Measurements from ENCODE around the gene LRRC2.

Gene LRRC2

GRCh38 chr3:46512191-46512749 lies 53.8 kb downstream of the LRRC2 start:
- Histone ChIP-seq H2AK5ac (ENCODE audit: low read length) (no peak overlapping the region), H2BK120ac (ENCODE audit: low read depth, low read length) (no peak overlapping the region), H3K4me2 (ENCODE audit: low read length) (no peak overlapping the region), H3K4me1 (ENCODE audit: control insufficient read depth, low read depth, low read length) (peaks cover 3% of the 10 kb centered on the region), H2BK15ac (replicated peaks; ENCODE audit: low read depth) (no peak overlapping the region), H3K23ac (ENCODE audit: low read length) (no peak overlapping the region), H3K9ac (ENCODE audit: low read length) (no peak overlapping the region), H3K79me2 (ENCODE audit: control insufficient read depth, insufficient read depth, low read length) (no peaks in the 10 kb centered on the region), H3K56ac (ENCODE audit: low read length) (no peak overlapping the region), H3K27me3 (ENCODE audit: insufficient read depth, low read length, poor library complexity) (no peaks in the 10 kb centered on the region), H3K4ac (ENCODE audit: low read depth, low read length) (no peak overlapping the region), H3K27ac (ENCODE audit: low read depth, low read length) (no peak overlapping the region), H3K79me1 (ENCODE audit: low read length) (no peaks in the 10 kb centered on the region), H3K36me3 (ENCODE audit: control insufficient read depth, insufficient read depth, low read length) (no peaks in the 10 kb centered on the region), H4K5ac (ENCODE audit: low read length) (no peak overlapping the region), H4K8ac (ENCODE audit: low read depth, low read length) (no peak overlapping the region), H2BK5ac (ENCODE audit: low read length) (no peak overlapping the region), H3K18ac (ENCODE audit: low read length) (no peak overlapping the region), H3K4me3 (ENCODE audit: low read length) (no peak overlapping the region)
- WGBS (ENCODE audit: extremely low coverage, insufficient coverage, low lambda C conversion rate), result no CpG with 5 or more reads among the region's 2 CpGs
- DNase-seq, result no peak

- Histone ChIP-seq H2BK15ac (replicated peaks; ENCODE audit: low read depth) (no peak overlapping the region), H3K4me1 (ENCODE audit: control insufficient read depth, low read depth, low read length) (peaks cover 7% of the 10 kb centered on the region), H2BK5ac (ENCODE audit: low read length) (no peak overlapping the region), H3K18ac (ENCODE audit: low read length) (no peak overlapping the region), H3K9ac (ENCODE audit: low read length) (no peak overlapping the region), H2BK120ac (ENCODE audit: low read depth, low read length) (no peak overlapping the region), H3K56ac (ENCODE audit: low read length) (no peak overlapping the region), H2AK5ac (ENCODE audit: low read length) (no peak overlapping the region), H3K23ac (ENCODE audit: low read length) (no peak overlapping the region), H3K27me3 (ENCODE audit: insufficient read depth, low read length, poor library complexity) (no peaks in the 10 kb centered on the region), H3K79me1 (ENCODE audit: low read length) (no peaks in the 10 kb centered on the region), H3K4me2 (ENCODE audit: low read length) (no peak overlapping the region), H3K4me3 (ENCODE audit: low read length) (no peak overlapping the region), H3K79me2 (ENCODE audit: control insufficient read depth, insufficient read depth, low read length) (no peaks in the 10 kb centered on the region), H4K8ac (ENCODE audit: low read depth, low read length) (no peak overlapping the region), H3K4ac (ENCODE audit: low read depth, low read length) (no peak overlapping the region), H3K27ac (ENCODE audit: low read depth, low read length) (no peak overlapping the region), H4K5ac (ENCODE audit: low read length) (no peak overlapping the region), H3K36me3 (ENCODE audit: control insufficient read depth, insufficient read depth, low read length) (no peaks in the 10 kb centered on the region)
- no CpG with 5 or more reads among the region's 4 CpGs for WGBS (ENCODE audit: extremely low coverage, insufficient coverage, low lambda C conversion rate)
- no peak for DNase-seq
Measured at GRCh38 chr3:46509661-46510187, 56.4 kb downstream of the LRRC2 start.

DNA sequence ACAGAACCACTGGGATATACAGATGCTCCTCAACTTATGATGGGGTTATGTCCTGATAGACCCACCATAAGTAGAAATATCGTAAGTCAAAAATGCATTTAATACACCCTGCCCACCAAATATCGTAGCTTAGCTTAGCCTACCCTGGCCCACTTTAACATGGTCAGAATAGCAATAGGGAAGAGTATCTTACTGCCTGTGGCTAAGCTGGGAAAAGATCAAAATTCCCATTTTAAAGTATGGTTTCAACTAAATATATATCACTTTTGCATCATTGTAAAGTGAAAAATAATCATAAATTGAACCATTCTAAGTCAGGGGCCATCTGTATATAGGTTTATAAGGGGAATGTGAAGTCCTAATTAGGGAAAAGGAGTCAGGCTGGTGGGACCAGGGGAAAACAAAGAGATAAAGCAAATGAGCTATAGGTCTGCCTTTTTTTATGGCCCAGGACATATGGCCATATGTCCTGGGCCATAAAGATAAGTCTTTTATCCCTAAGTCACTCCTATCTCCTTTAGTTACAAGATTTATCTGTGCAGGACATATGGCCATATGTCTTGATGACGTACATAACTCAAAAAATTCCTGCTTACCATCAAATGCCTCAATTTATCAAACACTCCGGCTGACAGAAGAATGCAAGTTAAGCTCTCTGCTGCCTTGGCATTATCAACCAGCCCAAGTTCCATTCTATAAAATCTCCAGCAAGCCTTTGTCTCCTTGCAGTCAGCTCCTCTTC lies 57.1 kb downstream of the LRRC2 start:
- Histone ChIP-seq H2BK120ac (ENCODE audit: low read depth, low read length) (no peak overlapping the region), H3K36me3 (ENCODE audit: control insufficient read depth, insufficient read depth, low read length) (no peaks in the 10 kb centered on the region), H3K18ac (ENCODE audit: low read length) (no peak overlapping the region), H3K23ac (ENCODE audit: low read length) (no peak overlapping the region), H3K27ac (ENCODE audit: low read depth, low read length) (no peak overlapping the region), H3K56ac (ENCODE audit: low read length) (no peak overlapping the region), H3K4me3 (ENCODE audit: low read length) (no peak overlapping the region), H4K8ac (ENCODE audit: low read depth, low read length) (no peak overlapping the region), H3K4me1 (ENCODE audit: control insufficient read depth, low read depth, low read length) (peaks cover 7% of the 10 kb centered on the region), H2AK5ac (ENCODE audit: low read length) (no peak overlapping the region), H2BK5ac (ENCODE audit: low read length) (no peak overlapping the region), H3K79me1 (ENCODE audit: low read length) (no peaks in the 10 kb centered on the region), H3K9ac (ENCODE audit: low read length) (no peak overlapping the region), H3K4me2 (ENCODE audit: low read length) (no peak overlapping the region), H3K79me2 (ENCODE audit: control insufficient read depth, insufficient read depth, low read length) (no peaks in the 10 kb centered on the region), H2BK15ac (replicated peaks; ENCODE audit: low read depth) (no peak overlapping the region), H3K27me3 (ENCODE audit: insufficient read depth, low read length, poor library complexity) (no peaks in the 10 kb centered on the region), H4K5ac (ENCODE audit: low read length) (no peak overlapping the region), H3K4ac (ENCODE audit: low read depth, low read length) (no peak overlapping the region)
- no CpG with 5 or more reads among the region's 4 CpGs for WGBS (ENCODE audit: extremely low coverage, insufficient coverage, low lambda C conversion rate)
- DNase-seq, result no peak

DNA sequence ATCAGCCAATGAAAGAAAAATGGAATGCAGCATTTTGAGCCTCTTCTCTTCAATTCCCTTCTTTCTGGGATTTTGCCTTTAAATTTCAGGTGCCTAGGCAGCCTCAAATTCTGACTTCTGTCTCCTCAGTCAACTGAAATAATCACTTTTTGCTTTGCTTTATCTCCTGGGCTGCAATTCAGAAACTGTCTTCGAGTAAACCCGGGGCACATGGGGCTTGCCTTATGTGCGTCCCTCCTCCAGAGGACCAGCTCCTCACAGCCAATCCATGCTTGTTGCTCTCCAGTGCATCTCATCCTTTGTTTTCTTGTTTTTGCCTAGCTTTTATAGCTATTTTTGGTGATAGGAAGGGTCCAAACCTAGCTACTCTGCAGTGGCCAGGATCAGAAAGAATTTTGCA lies 59.6 kb downstream of the LRRC2 start:
- Histone ChIP-seq H3K79me1 (ENCODE audit: low read length) (no peaks in the 10 kb centered on the region), H2AK5ac (ENCODE audit: low read length) (no peak overlapping the region), H3K4me3 (ENCODE audit: low read length) (no peak overlapping the region), H2BK120ac (ENCODE audit: low read depth, low read length) (no peak overlapping the region), H3K4ac (ENCODE audit: low read depth, low read length) (no peak overlapping the region), H3K9ac (ENCODE audit: low read length) (no peak overlapping the region), H3K79me2 (ENCODE audit: control insufficient read depth, insufficient read depth, low read length) (no peaks in the 10 kb centered on the region), H3K27me3 (ENCODE audit: insufficient read depth, low read length, poor library complexity) (no peaks in the 10 kb centered on the region), H3K4me1 (ENCODE audit: control insufficient read depth, low read depth, low read length) (peaks cover 7% of the 10 kb centered on the region), H4K5ac (ENCODE audit: low read length) (no peak overlapping the region), H3K56ac (ENCODE audit: low read length) (no peak overlapping the region), H4K8ac (ENCODE audit: low read depth, low read length) (no peak overlapping the region), H2BK5ac (ENCODE audit: low read length) (no peak overlapping the region), H3K4me2 (ENCODE audit: low read length) (no peak overlapping the region), H3K18ac (ENCODE audit: low read length) (no peak overlapping the region), H2BK15ac (replicated peaks; ENCODE audit: low read depth) (no peak overlapping the region), H3K27ac (ENCODE audit: low read depth, low read length) (no peak overlapping the region), H3K23ac (ENCODE audit: low read length) (no peak overlapping the region), H3K36me3 (ENCODE audit: control insufficient read depth, insufficient read depth, low read length) (no peaks in the 10 kb centered on the region)
- no peak for DNase-seq
- WGBS (ENCODE audit: extremely low coverage, insufficient coverage, low lambda C conversion rate), result no CpG with 5 or more reads among the region's 3 CpGs

DNA sequence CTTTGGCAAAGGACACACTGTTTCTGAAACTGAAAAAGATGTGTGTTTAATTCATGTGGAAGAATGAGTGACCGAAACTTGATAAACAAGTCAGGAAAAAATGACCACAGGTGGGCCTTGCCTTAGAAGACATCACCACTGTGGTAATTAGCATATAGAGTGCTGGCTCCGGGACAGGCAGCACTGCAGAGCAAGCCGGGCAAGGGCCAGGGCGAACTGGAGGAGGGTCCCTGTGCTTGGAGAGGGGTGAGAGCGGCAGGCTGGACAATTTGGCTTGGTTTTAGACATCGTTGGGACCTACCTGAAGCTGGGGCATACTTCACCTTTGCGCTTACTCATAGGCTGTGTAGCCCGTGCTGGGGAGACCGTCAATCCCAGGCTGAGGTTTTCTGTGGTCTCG lies 60.1 kb downstream of the LRRC2 start:
- Histone ChIP-seq H3K27me3 (ENCODE audit: insufficient read depth, low read length, poor library complexity) (no peaks in the 10 kb centered on the region), H3K9ac (ENCODE audit: low read length) (no peak overlapping the region), H3K4me1 (ENCODE audit: control insufficient read depth, low read depth, low read length) (peaks cover 7% of the 10 kb centered on the region), H4K8ac (ENCODE audit: low read depth, low read length) (no peak overlapping the region), H4K5ac (ENCODE audit: low read length) (no peak overlapping the region), H2BK120ac (ENCODE audit: low read depth, low read length) (no peak overlapping the region), H3K18ac (ENCODE audit: low read length) (no peak overlapping the region), H2BK15ac (replicated peaks; ENCODE audit: low read depth) (no peak overlapping the region), H3K36me3 (ENCODE audit: control insufficient read depth, insufficient read depth, low read length) (no peaks in the 10 kb centered on the region), H2AK5ac (ENCODE audit: low read length) (no peak overlapping the region), H3K23ac (ENCODE audit: low read length) (no peak overlapping the region), H3K79me1 (ENCODE audit: low read length) (no peaks in the 10 kb centered on the region), H3K79me2 (ENCODE audit: control insufficient read depth, insufficient read depth, low read length) (no peaks in the 10 kb centered on the region), H3K56ac (ENCODE audit: low read length) (peak overlapping the region; percentile 1), H3K27ac (ENCODE audit: low read depth, low read length) (no peak overlapping the region), H3K4me3 (ENCODE audit: low read length) (no peak overlapping the region), H2BK5ac (ENCODE audit: low read length) (no peak overlapping the region), H3K4me2 (ENCODE audit: low read length) (no peak overlapping the region), H3K4ac (ENCODE audit: low read depth, low read length) (no peak overlapping the region)
- WGBS (ENCODE audit: extremely low coverage, insufficient coverage, low lambda C conversion rate), result no CpG with 5 or more reads among the region's 10 CpGs
- DNase-seq, result no peak

All from mesendoderm (in vitro differentiated cells).